ENCODE results near the gene RAB36.

GRCh38 chr22:23109441-23109978 is 35.8 kb upstream of the RAB36 start:
- TF ChIP-seq YY1 (IDR thresholded peaks at IDR 0.05) (no peak), ZBTB33 (IDR thresholded peaks at IDR 0.05) (no peak), REST (IDR thresholded peaks at IDR 0.05) (no peak), FOXA1 (IDR thresholded peaks at IDR 0.05) (no peak), JUND (IDR thresholded peaks at IDR 0.05) (no peak), SP1 (IDR thresholded peaks at IDR 0.05) (no peak), TAF1 (conservative IDR thresholded peaks at IDR 0.05) (no peak), RXRA (IDR thresholded peaks at IDR 0.05) (no peak), RAD21 (IDR thresholded peaks at IDR 0.05) (no peak), GABPA (IDR thresholded peaks at IDR 0.05 in 1 of 2, conservative IDR thresholded peaks at IDR 0.05 in 1 of 2) (no peak)
- TF ChIP-seq, protein P1, sequence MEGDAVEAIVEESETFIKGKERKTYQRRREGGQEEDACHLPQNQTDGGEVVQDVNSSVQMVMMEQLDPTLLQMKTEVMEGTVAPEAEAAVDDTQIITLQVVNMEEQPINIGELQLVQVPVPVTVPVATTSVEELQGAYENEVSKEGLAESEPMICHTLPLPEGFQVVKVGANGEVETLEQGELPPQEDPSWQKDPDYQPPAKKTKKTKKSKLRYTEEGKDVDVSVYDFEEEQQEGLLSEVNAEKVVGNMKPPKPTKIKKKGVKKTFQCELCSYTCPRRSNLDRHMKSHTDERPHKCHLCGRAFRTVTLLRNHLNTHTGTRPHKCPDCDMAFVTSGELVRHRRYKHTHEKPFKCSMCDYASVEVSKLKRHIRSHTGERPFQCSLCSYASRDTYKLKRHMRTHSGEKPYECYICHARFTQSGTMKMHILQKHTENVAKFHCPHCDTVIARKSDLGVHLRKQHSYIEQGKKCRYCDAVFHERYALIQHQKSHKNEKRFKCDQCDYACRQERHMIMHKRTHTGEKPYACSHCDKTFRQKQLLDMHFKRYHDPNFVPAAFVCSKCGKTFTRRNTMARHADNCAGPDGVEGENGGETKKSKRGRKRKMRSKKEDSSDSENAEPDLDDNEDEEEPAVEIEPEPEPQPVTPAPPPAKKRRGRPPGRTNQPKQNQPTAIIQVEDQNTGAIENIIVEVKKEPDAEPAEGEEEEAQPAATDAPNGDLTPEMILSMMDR (IDR thresholded peaks at IDR 0.05; ENCODE audit: low read depth, low read length, missing input control): no peak
- TF ChIP-seq, protein P2, sequence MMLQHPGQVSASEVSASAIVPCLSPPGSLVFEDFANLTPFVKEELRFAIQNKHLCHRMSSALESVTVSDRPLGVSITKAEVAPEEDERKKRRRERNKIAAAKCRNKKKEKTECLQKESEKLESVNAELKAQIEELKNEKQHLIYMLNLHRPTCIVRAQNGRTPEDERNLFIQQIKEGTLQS (IDR thresholded peaks at IDR 0.05): no peak

Data from liver (tissue), 3 donors.